ENCODE results near the gene FCHSD2.

- TF ChIP-seq CTCF (tag by site-specific recombination; IDR thresholded peaks at IDR 0.05) (no peak), ZXDB (tag by site-specific recombination; IDR thresholded peaks at IDR 0.05) (no peak)
These were observed 29.5 kb upstream of the FCHSD2 start for GRCh38 chr11:73171436-73172161.

All from HEK293 (cell line).